Measurements from ENCODE around the gene MYO1B. TPM values are rescaled to one million over a fixed set of nuclear protein-coding genes. Genes with fewer than 3 reads are reported as not detected.

The MYO1B gene
- total RNA-seq: 74.6 to 81.6 TPM (median 80.2 TPM) in 3 replicates

- H3K27me3 Mint-ChIP-seq (ENCODE audit: low read depth): no peaks in the 10 kb centered on the region
- no peaks in the 10 kb centered on the region for H3K36me3 Mint-ChIP-seq
- DNase-seq (ENCODE audit: low spot score in 2 of 2, unreplicated experiment in 2 of 2): peak; percentile 60 to 74
- H3K27ac Mint-ChIP-seq: peak within 1 kb of the TSS; percentile 84
- TF ChIP-seq CTCF (IDR thresholded peaks at IDR 0.05; ENCODE audit: unreplicated experiment): no peak
- H3K4me3 Mint-ChIP-seq: peak within 1 kb of the TSS; percentile 83
- peaks cover 31% of the 10 kb centered on the region for H3K4me1 Mint-ChIP-seq
- no peaks in the 10 kb centered on the region for H3K9me3 Mint-ChIP-seq
These were observed at the start of gene MYO1B for GRCh38 chr2:191245046-191245868. MYO1B (plus strand) TSS chr2:191245404; CDS start chr2:191276896, 31,492 bp downstream.

GRCh38 chr2:191197096-191197495 is 48.1 kb upstream of the MYO1B start:
- H3K4me1 Mint-ChIP-seq: peaks cover 2% of the 10 kb centered on the region
- no peak overlapping the region for H3K4me3 Mint-ChIP-seq
- H3K36me3 Mint-ChIP-seq: no peaks in the 10 kb centered on the region
- no peak for DNase-seq (ENCODE audit: low spot score in 2 of 2, unreplicated experiment in 2 of 2)
- no peaks in the 10 kb centered on the region for H3K27me3 Mint-ChIP-seq (ENCODE audit: low read depth)
- no peak overlapping the region for H3K27ac Mint-ChIP-seq
- no peak for TF ChIP-seq CTCF (IDR thresholded peaks at IDR 0.05; ENCODE audit: unreplicated experiment)
- H3K9me3 Mint-ChIP-seq: no peaks in the 10 kb centered on the region

- Mint-ChIP-seq H3K36me3 (no peaks in the 10 kb centered on the region), H3K9me3 (no peaks in the 10 kb centered on the region), H3K27ac (no peak overlapping the region), H3K4me3 (no peak overlapping the region), H3K27me3 (ENCODE audit: low read depth) (no peaks in the 10 kb centered on the region), H3K4me1 (peaks cover 10% of the 10 kb centered on the region)
- TF ChIP-seq CTCF (IDR thresholded peaks at IDR 0.05; ENCODE audit: unreplicated experiment): no peak
- no peak for DNase-seq (ENCODE audit: low spot score in 2 of 2, unreplicated experiment in 2 of 2)
These were observed 46.9 kb upstream of the MYO1B start for GRCh38 chr2:191198271-191198670.

- H3K4me3 Mint-ChIP-seq: no peak overlapping the region
- H3K4me1 Mint-ChIP-seq: peaks cover 10% of the 10 kb centered on the region
- TF ChIP-seq CTCF (IDR thresholded peaks at IDR 0.05; ENCODE audit: unreplicated experiment): no peak
- H3K27me3 Mint-ChIP-seq (ENCODE audit: low read depth): no peaks in the 10 kb centered on the region
- DNase-seq (ENCODE audit: low spot score in 2 of 2, unreplicated experiment in 2 of 2): no peak
- no peak overlapping the region for H3K27ac Mint-ChIP-seq
- H3K36me3 Mint-ChIP-seq: no peaks in the 10 kb centered on the region
- no peaks in the 10 kb centered on the region for H3K9me3 Mint-ChIP-seq
These were observed 45.2 kb upstream of the MYO1B start for GRCh38 chr2:191199929-191200512.

GRCh38 chr2:191200910-191201309 is 44.3 kb upstream of the MYO1B start:
- DNase-seq (ENCODE audit: low spot score in 2 of 2, unreplicated experiment in 2 of 2): no peak
- H3K36me3 Mint-ChIP-seq: no peaks in the 10 kb centered on the region
- H3K9me3 Mint-ChIP-seq: no peaks in the 10 kb centered on the region
- peaks cover 10% of the 10 kb centered on the region for H3K4me1 Mint-ChIP-seq
- H3K27ac Mint-ChIP-seq: no peak overlapping the region
- H3K27me3 Mint-ChIP-seq (ENCODE audit: low read depth): no peaks in the 10 kb centered on the region
- no peak overlapping the region for H3K4me3 Mint-ChIP-seq
- TF ChIP-seq CTCF (IDR thresholded peaks at IDR 0.05; ENCODE audit: unreplicated experiment): no peak

All from mesothelial cell of epicardium (in vitro differentiated cells).